GM12878 (cell line): ENCODE data around the gene CFAP91. TPM values are rescaled to one million over a fixed set of nuclear protein-coding genes. Genes with fewer than 3 reads are reported as not detected.

ENCODE experiments used
- ATAC-seq: fragments of 200-7000 bp; cut with Tn5 transposase; 3 replicates; pipeline ENCODE4 v1.9.1; 2020; ENCODE audit warnings: mild to moderate bottlenecking, moderate library complexity
- BruUV-seq: library from RNA; stranded (reverse); fragments of 400-500 nt; replicated peaks from 2 replicates; lab custom pipeline; 2021; lab: Mats Ljungman, UMichigan
- CTCF ChIA-PET: fragments of 300-600 bp; sonication (Branson Sonifier 250); formaldehyde crosslinking; extraction: SDS; loops from one replicate; lab custom pipeline; 2021; ENCODE audit warnings: inconsistent platforms; lab: Yijun Ruan, JAX
- POLR2A ChIA-PET: fragments of 350-600 bp; formaldehyde crosslinking; extraction: SDS; loops from one replicate; lab custom pipeline; 2021; ENCODE audit warnings: inconsistent platforms; lab: Charles Lee
- RAD21 ChIA-PET: fragments of 300-600 bp; sonication (Branson Sonifier 250); formaldehyde crosslinking; loops from one replicate; lab custom pipeline; 2023; ENCODE audit warnings: antibody characterized with exemption; ENCODE audit not compliant: unreplicated experiment; lab: Charles Lee
- SMC1A ChIA-PET: fragments of 300-600 bp; sonication (Branson Sonifier 250); formaldehyde crosslinking; loops from one replicate; lab custom pipeline; 2023; ENCODE audit not compliant: unreplicated experiment, uncharacterized antibody; lab: Charles Lee
- DNase-seq: peaks from one replicate; pipeline ENCODE4 v3.0.0-alpha.2; 2011; ENCODE audit warnings: low read depth, low spot score
- FAIRE-seq: peaks from 3 replicates; lab custom pipeline; 2011; peaks lifted over from hg19 to GRCh38; lab: Jason Lieb, UNC
- H2AFZ ChIP-seq: 2 replicates; pipeline ENCODE4 v1.6.0; 2011; ENCODE audit warnings: low read depth, low read length, control low read depth; ENCODE audit not compliant: control insufficient read depth
- H3K27ac ChIP-seq: 2 replicates; pipeline ENCODE4 v1.5.1; 2011; ENCODE audit warnings: control low read depth; ENCODE audit not compliant: control insufficient read depth, insufficient read depth
- H3K27me3 ChIP-seq, 2 experiments: replicated peaks in 1 of 2; 2 replicates each; pipeline versions ENCODE4 v1.6.0 to v1.6.1; 2011; ENCODE audit warnings: low read length in 1 of 2; ENCODE audit not compliant: control insufficient read depth in 2 of 2, insufficient read depth in 2 of 2
- H3K36me3 ChIP-seq, 2 experiments: 2 replicates each; pipeline ENCODE4 v1.5.1; 2011; ENCODE audit warnings: low read length in 1 of 2; ENCODE audit not compliant: control insufficient read depth in 2 of 2, insufficient read depth in 2 of 2
- H3K4me1 ChIP-seq: 2 replicates; pipeline ENCODE4 v1.6.1; 2011; ENCODE audit warnings: mild to moderate bottlenecking, low read length, moderate library complexity, mixed read lengths; ENCODE audit not compliant: control insufficient read depth, insufficient read depth
- H3K4me2 ChIP-seq: 2 replicates; pipeline ENCODE4 v1.6.0; 2011; ENCODE audit warnings: control low read depth; ENCODE audit not compliant: control insufficient read depth, insufficient read depth
- H3K4me3 ChIP-seq: fragments of 200-600 bp; sonication (generic); 2 replicates; pipeline ENCODE4 v1.5.1; 2016
- H3K79me2 ChIP-seq: 2 replicates; pipeline ENCODE4 v1.6.0; 2011; ENCODE audit warnings: low read length; ENCODE audit not compliant: control insufficient read depth, insufficient read depth
- H3K9ac ChIP-seq: 2 replicates; pipeline ENCODE4 v1.8.0; 2011; ENCODE audit warnings: low read length, control low read depth, mixed read lengths; ENCODE audit not compliant: control insufficient read depth, insufficient read depth
- H3K9me3 ChIP-seq: replicated peaks from 3 replicates; pipeline ENCODE4 v1.5.1; 2011; ENCODE audit warnings: mild to moderate bottlenecking, low read length; ENCODE audit not compliant: control insufficient read depth, insufficient read depth
- H4K20me1 ChIP-seq: 2 replicates; pipeline ENCODE4 v1.6.0; 2011; ENCODE audit not compliant: control insufficient read depth, insufficient read depth
- BCL11A ChIP-seq: IDR thresholded peaks from 2 replicates; pipeline ENCODE4 v1.6.1; 2011; ENCODE audit warnings: low read depth, low read length
- CUX1 ChIP-seq: IDR thresholded peaks from 2 replicates; pipeline ENCODE4 v1.6.1; 2012; ENCODE audit warnings: improper control_type of control experiment, low read depth, low read length; ENCODE audit not compliant: insufficient replicate concordance
- EED ChIP-seq: sonication (generic); IDR thresholded peaks from 2 replicates; pipeline ENCODE4 v1.6.1; 2016; ENCODE audit warnings: antibody characterized with exemption, low read depth
- HDGF ChIP-seq: fragments of 450-650 bp; IDR thresholded peaks from 2 replicates; pipeline ENCODE4 v1.6.1; 2016; ENCODE audit warnings: antibody characterized with exemption
- KDM1A ChIP-seq: fragments of 200-600 bp; sonication (generic); IDR thresholded peaks from 2 replicates; pipeline ENCODE4 v1.6.1; 2016; ENCODE audit warnings: borderline replicate concordance
- NFYA ChIP-seq: IDR thresholded peaks from 2 replicates; pipeline ENCODE4 v1.6.1; 2011; ENCODE audit warnings: low read depth, mild to moderate bottlenecking, low read length, improper control_type of control experiment, borderline replicate concordance
- SREBF2 ChIP-seq: IDR thresholded peaks from 2 replicates; pipeline ENCODE4 v1.6.1; 2012; ENCODE audit warnings: mild to moderate bottlenecking, low read length
- SUZ12 ChIP-seq: fragments of 200-600 bp; sonication (generic); IDR thresholded peaks from one replicate; pipeline ENCODE4 v1.6.1; 2018; ENCODE audit warnings: antibody characterized with exemption, mild to moderate bottlenecking; ENCODE audit not compliant: unreplicated experiment
- WRNIP1 ChIP-seq: IDR thresholded peaks from 2 replicates; pipeline ENCODE4 v1.6.1; 2011; ENCODE audit warnings: low read depth, low read length, improper control_type of control experiment, borderline replicate concordance
- ZNF24 ChIP-seq: fragments of 450-650 bp; IDR thresholded peaks from 2 replicates; pipeline ENCODE4 v1.6.1; 2017; ENCODE audit warnings: antibody characterized with exemption, mild to moderate bottlenecking
- ZNF384 ChIP-seq: IDR thresholded peaks from 2 replicates; pipeline ENCODE4 v1.6.1; 2012; ENCODE audit warnings: low read depth, mild to moderate bottlenecking, low read length, improper control_type of control experiment, borderline replicate concordance
- ZNF687 ChIP-seq: fragments of 450-650 bp; IDR thresholded peaks from 2 replicates; pipeline ENCODE4 v1.6.1; 2017; ENCODE audit warnings: mild to moderate bottlenecking, moderate library complexity
- in situ Hi-C: fragments of 300-500 bp; cut with MboI; formaldehyde crosslinking; loops from 9 replicates; pipeline ENCODE4 v1.14.3; 2018; ENCODE audit warnings: mixed read lengths
- intact Hi-C: fragments of 100-400 bp; cut with micrococcal nuclease; formaldehyde crosslinking; loops from one replicate; pipeline ENCODE4 v1.14.2; 2022; ENCODE audit not compliant: unreplicated experiment
- polyA plus RNA-seq, 11 experiments: library from polyadenylated mRNA; depleted of rRNA in 4 of 11; unstranded in 6 of 11; stranded (reverse) in 5 of 11; fragments of >200 nt; fragmentation: Nextera tagmentation in 4 of 11; fragmentation: Illumina TruSeq in 1 of 11; extraction: Ambion mirVana in 4 of 11; extraction: Trizol in 1 of 11; gene quantifications; 1 replicate in 1 of 11; 2 replicates in 10 of 11; pipeline versions ENCODE4 v1.2.1 to v1.2.3, GENCODE V29; 2011 to 2016; ENCODE audit warnings: inconsistent platforms in 2 of 11, missing spikeins in 2 of 11, low read depth in 1 of 11
- total RNA-seq, 4 experiments: library from RNA; depleted of rRNA in 3 of 4; stranded (reverse); fragments of >200 nt in 3 of 4; fragmentation: Illumina TruSeq in 1 of 4; extraction: Trizol in 1 of 4; gene quantifications; 2 replicates each; pipeline versions ENCODE4 v1.2.1 to v1.2.3, GENCODE V29; 2013 to 2021
- TF ChIP-seq, protein P1 (sequence below): IDR thresholded peaks from 2 replicates; pipeline ENCODE4 v1.6.1; 2012; ENCODE audit warnings: low read depth, low read length, improper control_type of control experiment
- TF ChIP-seq, protein P2 (sequence below): IDR thresholded peaks from 2 replicates; pipeline ENCODE4 v1.6.1; 2011; ENCODE audit warnings: low read depth, low read length, improper control_type of control experiment, borderline replicate concordance

CFAP91 gene
- total and polyA plus RNA-seq, 10 of the 15 experiments (the other 5 are each of a cell fraction or from before 2014, with no cell fraction given), result 0.03 to 2.2 (median 0.92) TPM

- no peak for DNase-seq
- Histone ChIP-seq H4K20me1 (no peaks in the 10 kb centered on the region), H3K4me1 (no peaks in the 10 kb centered on the region), H3K27me3 (no peaks in the 10 kb centered on the region), H3K9me3 (no peaks in the 10 kb centered on the region), H3K4me2 (no peak overlapping the region), H2AFZ (no peak overlapping the region), H3K27ac (no peak overlapping the region), H3K79me2 (no peaks in the 10 kb centered on the region), H3K36me3 (no peaks in the 10 kb centered on the region), H3K4me3 (no peak overlapping the region), H3K9ac (no peak overlapping the region)
- CTCF ChIA-PET, result interaction anchor here (0.8 to 2.6 kb wide), 3 partner anchors 12 to 17 kb away, joined by 3 to 9 read pairs (median 6); no protein-coding TSS in a partner anchor
- in situ Hi-C loops (no loop called here), intact Hi-C loops (no loop called here)
- RAD21 ChIA-PET, result no interaction called here
- FAIRE-seq, result no peak
- POLR2A ChIA-PET, result no interaction called here
- BruUV-seq, result no TSS peak
- SMC1A ChIA-PET, result interaction anchor here (0.9 kb wide), 1 partner anchor 16 kb away, joined by 3 read pairs; no protein-coding TSS in a partner anchor
- ATAC-seq, result no peak
- TF ChIP-seq CUX1 (no peak), EED (no peak), ZNF384 (no peak), SREBF2 (no peak), KDM1A (no peak), ZNF24 (no peak), HDGF (no peak), BCL11A (no peak), SUZ12 (no peak), WRNIP1 (no peak), NFYA (no peak), ZNF687 (no peak)
- TF ChIP-seq, protein P1, sequence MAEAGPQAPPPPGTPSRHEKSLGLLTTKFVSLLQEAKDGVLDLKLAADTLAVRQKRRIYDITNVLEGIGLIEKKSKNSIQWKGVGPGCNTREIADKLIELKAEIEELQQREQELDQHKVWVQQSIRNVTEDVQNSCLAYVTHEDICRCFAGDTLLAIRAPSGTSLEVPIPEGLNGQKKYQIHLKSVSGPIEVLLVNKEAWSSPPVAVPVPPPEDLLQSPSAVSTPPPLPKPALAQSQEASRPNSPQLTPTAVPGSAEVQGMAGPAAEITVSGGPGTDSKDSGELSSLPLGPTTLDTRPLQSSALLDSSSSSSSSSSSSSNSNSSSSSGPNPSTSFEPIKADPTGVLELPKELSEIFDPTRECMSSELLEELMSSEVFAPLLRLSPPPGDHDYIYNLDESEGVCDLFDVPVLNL, result no peak
- TF ChIP-seq, protein P2, sequence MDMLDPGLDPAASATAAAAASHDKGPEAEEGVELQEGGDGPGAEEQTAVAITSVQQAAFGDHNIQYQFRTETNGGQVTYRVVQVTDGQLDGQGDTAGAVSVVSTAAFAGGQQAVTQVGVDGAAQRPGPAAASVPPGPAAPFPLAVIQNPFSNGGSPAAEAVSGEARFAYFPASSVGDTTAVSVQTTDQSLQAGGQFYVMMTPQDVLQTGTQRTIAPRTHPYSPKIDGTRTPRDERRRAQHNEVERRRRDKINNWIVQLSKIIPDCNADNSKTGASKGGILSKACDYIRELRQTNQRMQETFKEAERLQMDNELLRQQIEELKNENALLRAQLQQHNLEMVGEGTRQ, result no peak
These were observed 35.9 kb downstream of the CFAP91 start for GRCh38 chr3:119738741-119739140.
